Measurements from ENCODE around the gene TMEM108.

Gene TMEM108

DNA sequence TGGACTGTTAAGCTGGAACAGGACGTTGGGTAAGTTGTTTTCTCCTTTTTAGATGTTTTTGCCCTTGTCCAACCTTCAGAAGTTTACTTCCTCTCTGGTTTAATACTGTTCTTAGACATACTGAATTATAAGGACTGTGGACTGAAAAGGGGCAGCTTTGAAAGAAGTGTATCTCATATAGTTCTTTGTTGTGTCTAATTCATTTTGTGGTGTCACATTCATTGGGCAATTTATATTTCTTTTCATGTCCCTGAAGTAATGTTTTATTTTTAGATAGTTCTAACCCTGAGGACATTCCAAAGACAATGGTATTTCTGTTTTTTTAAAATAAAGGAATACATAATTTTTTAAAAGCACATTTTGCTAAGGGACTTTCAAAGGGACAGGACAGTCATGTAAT, 45.2 kb downstream of the TMEM108 start:
- no peak overlapping the region for H3K27ac ChIP-seq (ENCODE audit: low read depth, low read length)
- peaks cover 6% of the 10 kb centered on the region; the same call in 1 of the 2 replicates for H3K27me3 ChIP-seq (ENCODE audit: insufficient read depth, low read length)
- H3K79me2 ChIP-seq (ENCODE audit: control insufficient read depth, insufficient read depth, low read length, unreplicated experiment): no peaks in the 10 kb centered on the region
- H2AFZ ChIP-seq (ENCODE audit: low read length, unreplicated experiment): no peak overlapping the region
- no peak overlapping the region for H3K4me3 ChIP-seq (ENCODE audit: low read depth, low read length)
- H3K4me1 ChIP-seq (ENCODE audit: control insufficient read depth, insufficient read depth, low read length, unreplicated experiment): no peaks in the 10 kb centered on the region
- H3K36me3 ChIP-seq (ENCODE audit: insufficient read depth, low read length): no peaks in the 10 kb centered on the region

DNA sequence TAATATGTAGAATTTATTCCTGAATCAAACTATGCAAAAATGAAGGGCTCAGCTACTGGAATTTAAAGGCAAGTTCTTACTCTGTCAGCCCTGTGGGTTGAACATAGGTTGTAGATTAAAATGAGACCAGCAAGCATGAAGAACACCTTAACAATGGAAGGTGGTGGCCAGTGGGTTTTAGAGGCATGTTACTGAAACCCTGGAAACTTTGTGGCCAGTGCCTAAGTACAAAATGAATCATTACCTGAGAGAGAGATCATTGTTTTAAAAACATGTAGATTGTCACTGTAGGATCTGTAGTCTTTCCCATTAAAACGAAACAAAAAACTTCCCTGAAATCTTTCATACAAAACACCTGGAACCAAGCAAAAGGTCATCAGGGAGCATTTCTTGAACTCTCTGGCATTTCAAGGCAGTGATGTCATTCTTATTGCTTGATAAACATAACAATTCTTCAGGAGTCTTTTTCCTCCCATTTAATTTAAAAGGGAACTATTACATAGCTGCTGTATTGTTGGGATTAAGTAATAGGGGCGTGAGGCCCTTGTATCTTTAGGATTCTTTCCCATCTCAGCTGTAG, 51.8 kb downstream of the TMEM108 start:
- Histone ChIP-seq H3K4me1 (ENCODE audit: control insufficient read depth, insufficient read depth, low read length, unreplicated experiment) (no peaks in the 10 kb centered on the region), H3K4me3 (ENCODE audit: low read depth, low read length) (no peak overlapping the region), H3K36me3 (ENCODE audit: insufficient read depth, low read length) (no peaks in the 10 kb centered on the region), H3K27me3 (ENCODE audit: insufficient read depth, low read length) (peaks cover 6% of the 10 kb centered on the region; the same call in 1 of the 2 replicates), H3K79me2 (ENCODE audit: control insufficient read depth, insufficient read depth, low read length, unreplicated experiment) (no peaks in the 10 kb centered on the region), H3K27ac (ENCODE audit: low read depth, low read length) (no peak overlapping the region), H2AFZ (ENCODE audit: low read length, unreplicated experiment) (no peak overlapping the region)

DNA sequence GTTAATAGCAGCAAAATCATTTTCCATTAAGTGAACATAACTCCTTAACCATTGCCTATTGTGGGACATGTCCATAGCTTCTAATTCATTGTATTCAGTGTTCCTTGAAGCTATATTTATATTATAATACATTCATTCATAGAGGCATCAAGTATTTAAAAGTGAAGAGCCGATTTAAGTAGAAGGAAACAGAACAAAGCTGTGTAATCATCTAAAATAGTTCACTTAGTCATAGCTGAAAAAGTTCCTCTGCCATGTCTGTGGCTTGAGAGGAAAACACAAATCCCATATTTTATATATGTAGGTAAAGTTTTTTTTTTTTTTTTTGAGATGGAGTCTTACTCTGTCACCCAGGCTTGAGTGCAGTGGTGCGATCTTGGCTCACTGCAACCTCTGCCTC, 54.5 kb downstream of the TMEM108 start:
- Histone ChIP-seq H3K27me3 (ENCODE audit: insufficient read depth, low read length) (peaks cover under 1% of the 10 kb centered on the region; the same call in 1 of the 2 replicates), H3K4me1 (ENCODE audit: control insufficient read depth, insufficient read depth, low read length, unreplicated experiment) (no peaks in the 10 kb centered on the region), H3K36me3 (ENCODE audit: insufficient read depth, low read length) (no peaks in the 10 kb centered on the region), H3K27ac (ENCODE audit: low read depth, low read length) (no peak overlapping the region), H2AFZ (ENCODE audit: low read length, unreplicated experiment) (no peak overlapping the region), H3K79me2 (ENCODE audit: control insufficient read depth, insufficient read depth, low read length, unreplicated experiment) (no peaks in the 10 kb centered on the region), H3K4me3 (ENCODE audit: low read depth, low read length) (no peak overlapping the region)

DNA sequence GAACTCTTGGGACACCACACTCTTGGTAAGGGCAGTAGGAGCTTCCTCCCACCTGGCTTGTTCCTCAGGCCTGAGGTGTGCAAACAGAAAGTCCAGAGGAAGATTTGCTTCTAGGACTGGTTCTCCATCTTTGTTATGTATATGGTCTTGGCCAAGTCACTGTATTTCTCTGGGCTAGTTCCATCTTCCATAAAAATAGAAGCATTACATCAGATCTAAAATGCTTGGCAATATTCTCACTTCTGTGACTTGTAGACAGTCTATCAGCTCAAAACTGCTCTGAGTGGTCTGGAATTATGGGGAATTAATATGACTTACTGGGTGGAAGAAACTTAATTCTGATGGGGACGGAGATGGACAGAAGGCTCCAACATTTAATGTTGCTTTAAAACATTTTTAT, 55.2 kb downstream of the TMEM108 start:
- H2AFZ ChIP-seq (ENCODE audit: low read length, unreplicated experiment): no peak overlapping the region
- no peak overlapping the region for H3K27ac ChIP-seq (ENCODE audit: low read depth, low read length)
- no peaks in the 10 kb centered on the region for H3K79me2 ChIP-seq (ENCODE audit: control insufficient read depth, insufficient read depth, low read length, unreplicated experiment)
- H3K27me3 ChIP-seq (ENCODE audit: insufficient read depth, low read length): no peaks in the 10 kb centered on the region
- H3K36me3 ChIP-seq (ENCODE audit: insufficient read depth, low read length): no peaks in the 10 kb centered on the region
- no peak overlapping the region for H3K4me3 ChIP-seq (ENCODE audit: low read depth, low read length)
- no peaks in the 10 kb centered on the region for H3K4me1 ChIP-seq (ENCODE audit: control insufficient read depth, insufficient read depth, low read length, unreplicated experiment)

DNA sequence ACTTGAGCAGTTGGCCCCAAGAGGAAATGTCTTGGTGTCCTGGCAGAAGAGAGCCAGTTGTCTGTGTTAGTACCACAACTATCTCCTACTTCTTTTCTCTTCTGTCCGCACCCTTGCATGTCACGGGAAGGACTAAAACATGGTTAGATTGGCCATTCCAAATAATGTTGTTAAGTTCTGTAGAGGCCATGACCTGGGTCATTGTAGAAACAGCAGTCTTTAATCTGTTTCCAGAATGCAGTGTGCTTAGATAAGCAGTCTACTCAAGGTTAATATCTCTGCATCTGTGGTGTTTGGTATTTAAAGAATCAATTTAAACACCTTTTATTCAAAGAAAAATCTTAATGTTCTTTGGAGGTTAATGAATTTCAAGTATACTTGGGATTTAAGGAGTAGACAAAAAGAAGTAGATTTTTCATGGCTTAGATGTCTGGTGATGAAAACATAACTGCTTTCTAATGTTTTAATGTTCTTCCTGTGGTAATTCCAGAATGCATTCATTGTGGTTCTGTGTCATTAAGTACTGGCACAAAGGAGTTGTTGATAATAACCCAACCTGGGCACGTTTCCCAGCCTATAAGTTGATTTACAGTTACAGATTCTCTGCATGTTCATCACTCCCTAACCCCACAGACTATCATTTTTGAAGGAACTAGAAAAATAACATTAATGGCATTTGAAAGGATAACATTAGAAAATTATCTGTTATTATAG, 58.9 kb downstream of the TMEM108 start:
- Histone ChIP-seq H3K27me3 (ENCODE audit: insufficient read depth, low read length) (no peaks in the 10 kb centered on the region), H3K36me3 (ENCODE audit: insufficient read depth, low read length) (no peaks in the 10 kb centered on the region), H3K27ac (ENCODE audit: low read depth, low read length) (no peak overlapping the region), H3K4me3 (ENCODE audit: low read depth, low read length) (no peak overlapping the region), H3K79me2 (ENCODE audit: control insufficient read depth, insufficient read depth, low read length, unreplicated experiment) (no peaks in the 10 kb centered on the region), H3K4me1 (ENCODE audit: control insufficient read depth, insufficient read depth, low read length, unreplicated experiment) (no peaks in the 10 kb centered on the region), H2AFZ (ENCODE audit: low read length, unreplicated experiment) (no peak overlapping the region)

DNA sequence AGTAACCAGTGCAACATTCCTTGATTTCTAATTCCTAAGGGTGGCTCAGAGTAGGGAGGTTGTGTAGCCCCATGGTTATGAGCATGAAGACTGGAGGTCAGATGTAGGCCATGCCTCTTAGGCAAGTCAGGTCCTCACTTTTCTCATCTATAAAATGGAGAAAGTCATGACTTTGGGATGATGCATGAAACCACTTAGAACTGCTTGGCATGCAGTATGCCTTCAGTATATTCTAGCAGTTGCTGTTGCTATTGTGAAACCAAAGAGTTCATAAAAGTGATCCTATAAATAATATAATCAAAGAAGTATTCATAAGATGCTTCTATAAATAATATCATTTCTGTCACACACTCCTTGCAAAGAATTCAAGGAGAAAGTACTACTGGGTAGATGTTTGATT, 65.5 kb downstream of the TMEM108 start:
- no peaks in the 10 kb centered on the region for H3K27me3 ChIP-seq (ENCODE audit: insufficient read depth, low read length)
- no peak overlapping the region for H2AFZ ChIP-seq (ENCODE audit: low read length, unreplicated experiment)
- H3K27ac ChIP-seq (ENCODE audit: low read depth, low read length): no peak overlapping the region

DNA sequence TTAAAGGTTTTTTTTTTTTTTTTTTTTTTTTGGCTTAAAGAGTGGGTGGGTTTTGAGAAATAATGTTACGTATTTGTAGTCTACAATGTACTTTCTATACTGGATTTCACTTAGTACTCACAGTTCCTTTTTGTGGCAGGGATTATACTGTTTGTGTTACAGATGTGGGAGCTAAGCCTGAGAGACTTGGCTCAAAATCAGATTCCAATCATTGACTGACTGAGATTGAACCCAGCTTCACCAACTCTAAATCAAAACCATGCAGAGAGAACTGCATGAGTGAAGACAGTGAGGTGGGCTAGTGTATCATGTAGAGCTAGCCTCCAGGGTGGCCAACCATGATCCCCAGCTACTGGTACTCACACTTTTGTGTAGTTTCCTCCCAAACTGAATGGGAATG, 68.0 kb downstream of the TMEM108 start:
- no peaks in the 10 kb centered on the region for H3K79me2 ChIP-seq (ENCODE audit: control insufficient read depth, insufficient read depth, low read length, unreplicated experiment)
- H3K27me3 ChIP-seq (ENCODE audit: insufficient read depth, low read length): no peaks in the 10 kb centered on the region
- no peak overlapping the region for H2AFZ ChIP-seq (ENCODE audit: low read length, unreplicated experiment)
- no peaks in the 10 kb centered on the region for H3K36me3 ChIP-seq (ENCODE audit: insufficient read depth, low read length)
- H3K27ac ChIP-seq (ENCODE audit: low read depth, low read length): no peak overlapping the region
- no peak overlapping the region for H3K4me3 ChIP-seq (ENCODE audit: low read depth, low read length)
- H3K4me1 ChIP-seq (ENCODE audit: control insufficient read depth, insufficient read depth, low read length, unreplicated experiment): no peaks in the 10 kb centered on the region

More for the DNA sequence above, 65.5 kb downstream of the TMEM108 start:
- no peaks in the 10 kb centered on the region for H3K4me1 ChIP-seq (ENCODE audit: control insufficient read depth, insufficient read depth, low read length, unreplicated experiment)
- H3K4me3 ChIP-seq (ENCODE audit: low read depth, low read length): no peak overlapping the region
- H3K36me3 ChIP-seq (ENCODE audit: insufficient read depth, low read length): no peaks in the 10 kb centered on the region
- no peaks in the 10 kb centered on the region for H3K79me2 ChIP-seq (ENCODE audit: control insufficient read depth, insufficient read depth, low read length, unreplicated experiment)

DNA sequence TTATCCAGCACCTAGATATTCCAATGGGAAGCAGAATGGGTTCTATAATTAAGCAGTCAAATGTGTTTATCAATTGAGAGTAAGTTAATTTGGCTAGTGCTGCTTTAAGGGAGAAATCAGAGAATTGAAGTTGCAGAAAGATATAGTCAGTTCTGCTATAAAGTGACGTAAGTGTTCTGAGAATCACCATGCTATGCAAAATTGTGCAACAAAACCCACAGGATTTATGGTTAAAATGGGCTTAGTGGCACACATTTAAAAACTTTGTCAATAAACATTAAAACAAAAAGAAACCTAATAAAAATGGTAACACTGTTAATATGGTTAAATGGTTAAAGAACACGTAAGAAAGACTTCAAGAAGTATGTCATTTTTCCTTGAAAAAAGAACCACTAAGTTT, 74.5 kb downstream of the TMEM108 start:
- Histone ChIP-seq H3K27me3 (ENCODE audit: insufficient read depth, low read length) (no peaks in the 10 kb centered on the region), H3K4me1 (ENCODE audit: control insufficient read depth, insufficient read depth, low read length, unreplicated experiment) (no peaks in the 10 kb centered on the region), H3K36me3 (ENCODE audit: insufficient read depth, low read length) (no peaks in the 10 kb centered on the region), H3K79me2 (ENCODE audit: control insufficient read depth, insufficient read depth, low read length, unreplicated experiment) (no peaks in the 10 kb centered on the region), H3K27ac (ENCODE audit: low read depth, low read length) (no peak overlapping the region), H3K4me3 (ENCODE audit: low read depth, low read length) (no peak overlapping the region), H2AFZ (ENCODE audit: low read length, unreplicated experiment) (no peak overlapping the region)

DNA sequence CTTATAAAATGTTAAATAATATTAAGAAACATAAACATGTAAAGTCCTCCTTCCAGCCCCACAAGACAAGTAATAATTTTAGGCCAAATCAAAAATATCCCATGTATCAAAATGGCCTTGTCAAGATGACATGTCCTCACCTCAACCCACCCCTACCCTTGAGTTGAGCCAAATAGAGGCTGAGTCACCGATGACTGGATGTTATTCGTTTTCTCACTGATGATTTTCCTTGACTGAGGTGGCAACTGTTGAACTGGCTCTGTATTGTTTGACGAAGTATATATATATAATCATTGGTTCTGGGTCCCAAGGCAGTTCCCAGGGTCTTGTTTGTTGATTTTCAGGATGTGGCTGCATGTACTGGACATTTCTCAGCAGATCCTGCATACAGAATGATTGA, 75.3 kb downstream of the TMEM108 start:
- Histone ChIP-seq H3K27ac (ENCODE audit: low read depth, low read length) (peak overlapping the region; percentile 36; the same call in 1 of the 2 replicates), H3K27me3 (ENCODE audit: insufficient read depth, low read length) (no peaks in the 10 kb centered on the region), H3K4me3 (ENCODE audit: low read depth, low read length) (no peak overlapping the region), H3K36me3 (ENCODE audit: insufficient read depth, low read length) (no peaks in the 10 kb centered on the region), H2AFZ (ENCODE audit: low read length, unreplicated experiment) (no peak overlapping the region), H3K4me1 (ENCODE audit: control insufficient read depth, insufficient read depth, low read length, unreplicated experiment) (no peaks in the 10 kb centered on the region), H3K79me2 (ENCODE audit: control insufficient read depth, insufficient read depth, low read length, unreplicated experiment) (no peaks in the 10 kb centered on the region)

DNA sequence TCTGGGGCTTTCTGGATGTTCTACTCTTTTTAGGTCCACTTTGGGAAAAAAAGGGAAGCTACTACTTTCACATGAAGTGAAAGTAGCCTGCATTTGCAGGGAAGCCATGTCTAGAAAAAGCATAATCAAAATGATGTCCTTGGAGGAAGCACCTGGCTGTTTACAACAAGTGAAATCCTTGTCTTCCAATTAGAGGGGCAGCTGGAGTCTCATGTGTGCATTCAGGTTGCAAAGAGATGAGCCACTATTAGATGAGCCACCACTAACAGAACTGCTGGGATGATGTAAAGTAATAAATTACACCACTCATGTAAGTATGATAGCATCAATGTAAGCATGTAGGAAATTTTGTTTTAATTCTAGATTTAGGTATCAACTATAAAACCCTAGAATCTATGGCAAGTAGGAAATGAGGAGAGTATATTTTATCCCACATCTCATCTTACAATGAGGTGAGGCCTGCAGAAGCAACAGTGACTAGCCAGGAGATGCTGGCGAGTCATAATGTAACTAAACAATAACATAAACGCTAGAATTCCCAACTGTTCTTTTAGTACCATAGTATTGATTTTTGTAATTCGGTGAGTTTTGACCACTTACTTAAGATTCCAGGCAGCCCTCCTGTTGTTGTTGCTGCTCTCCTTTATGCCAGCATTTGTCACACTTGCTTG, 75.9 kb downstream of the TMEM108 start:
- no peak overlapping the region for H3K4me3 ChIP-seq (ENCODE audit: low read depth, low read length)

DNA sequence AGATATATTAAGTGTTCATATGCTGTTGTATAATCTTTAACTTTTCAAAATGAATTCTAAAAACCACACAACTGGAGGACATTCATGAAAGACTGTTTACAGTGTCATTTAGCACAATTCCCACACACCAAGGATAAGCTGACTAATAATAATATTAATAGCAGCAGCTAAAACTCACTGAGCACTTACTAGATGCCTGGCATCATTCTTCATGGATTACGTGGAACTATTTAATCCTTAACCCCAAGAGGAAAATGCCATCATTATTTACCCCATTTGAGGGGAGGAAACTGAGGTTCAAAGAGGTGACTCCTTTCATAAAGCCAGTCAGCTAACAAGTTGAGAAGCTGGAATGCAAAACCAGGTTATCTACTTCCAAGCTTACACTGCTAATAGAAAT, 77.0 kb downstream of the TMEM108 start:
- Histone ChIP-seq H2AFZ (ENCODE audit: low read length, unreplicated experiment) (no peak overlapping the region), H3K36me3 (ENCODE audit: insufficient read depth, low read length) (no peaks in the 10 kb centered on the region), H3K27ac (ENCODE audit: low read depth, low read length) (no peak overlapping the region), H3K4me1 (ENCODE audit: control insufficient read depth, insufficient read depth, low read length, unreplicated experiment) (no peaks in the 10 kb centered on the region), H3K4me3 (ENCODE audit: low read depth, low read length) (no peak overlapping the region), H3K27me3 (ENCODE audit: insufficient read depth, low read length) (no peaks in the 10 kb centered on the region), H3K79me2 (ENCODE audit: control insufficient read depth, insufficient read depth, low read length, unreplicated experiment) (no peaks in the 10 kb centered on the region)

More for the DNA sequence above, 75.9 kb downstream of the TMEM108 start:
- Histone ChIP-seq H3K79me2 (ENCODE audit: control insufficient read depth, insufficient read depth, low read length, unreplicated experiment) (no peaks in the 10 kb centered on the region), H3K36me3 (ENCODE audit: insufficient read depth, low read length) (no peaks in the 10 kb centered on the region), H3K27ac (ENCODE audit: low read depth, low read length) (peak overlapping the region; percentile 36; the same call in 1 of the 2 replicates), H2AFZ (ENCODE audit: low read length, unreplicated experiment) (no peak overlapping the region), H3K4me1 (ENCODE audit: control insufficient read depth, insufficient read depth, low read length, unreplicated experiment) (no peaks in the 10 kb centered on the region), H3K27me3 (ENCODE audit: insufficient read depth, low read length) (no peaks in the 10 kb centered on the region)
